ENCODE data around the gene KCND3. TPM values are rescaled to one million over a fixed set of nuclear protein-coding genes. Genes with fewer than 3 reads are reported as not detected.

The KCND3 gene
- total and polyA plus RNA-seq, 5 experiments from 2014 or later = 0.02 to 0.13 (median 0.06) TPM; not detected in 2

GRCh38 chr1:111818546-111818945, 170.9 kb downstream of the KCND3 start:
- ATAC-seq = no peak
- H3K36me3 Mint-ChIP-seq = peaks cover 0 to 2% (median 0%) of the 10 kb centered on the region in 3 donors
- no peak overlapping the region for H3K27ac Mint-ChIP-seq
- peaks cover 6 to 23% (median 15%) of the 10 kb centered on the region in 5 donors for H3K27me3 Mint-ChIP-seq
- no peak for DNase-seq
- no peak overlapping the region for H3K4me3 Mint-ChIP-seq
- POLR2A ChIA-PET = no interaction called here
- peaks cover 0 to 2% (median 0%) of the 10 kb centered on the region in 9 donors for H3K9me3 Mint-ChIP-seq
- peaks cover 0 to 2% (median 0%) of the 10 kb centered on the region in 4 donors for H3K4me1 Mint-ChIP-seq

GRCh38 chr1:111818081-111818480, 171.4 kb downstream of the KCND3 start:
- DNase-seq (no peak), ATAC-seq (no peak)
- Mint-ChIP-seq H3K4me1 (peaks cover 0 to 2% (median 0%) of the 10 kb centered on the region in 4 donors), H3K4me3 (no peak overlapping the region), H3K9me3 (peaks cover 0 to 2% (median 0%) of the 10 kb centered on the region in 9 donors), H3K27me3 (peaks cover 6 to 21% (median 14%) of the 10 kb centered on the region in 5 donors), H3K27ac (no peak overlapping the region), H3K36me3 (peaks cover 0 to 2% (median 0%) of the 10 kb centered on the region in 3 donors)
- POLR2A ChIA-PET = no interaction called here

- DNase-seq (no peak), ATAC-seq (no peak)
- POLR2A ChIA-PET = no interaction called here
- Mint-ChIP-seq H3K4me1 (peaks cover 0 to 2% (median 0%) of the 10 kb centered on the region in 4 donors), H3K27ac (no peak overlapping the region), H3K9me3 (no peaks in the 10 kb centered on the region), H3K36me3 (peaks cover 0 to 2% (median 0%) of the 10 kb centered on the region in 3 donors), H3K4me3 (no peak overlapping the region), H3K27me3 (peaks cover 0 to 6% (median 3%) of the 10 kb centered on the region in 5 donors)
Measured at GRCh38 chr1:111814642-111815041, 174.8 kb downstream of the KCND3 start.

- ATAC-seq = no peak
Measured at GRCh38 chr1:111814305-111814628, 175.2 kb downstream of the KCND3 start.

GRCh38 chr1:111813440-111814304, 175.8 kb downstream of the KCND3 start:
- H3K4me1 Mint-ChIP-seq = peaks cover 0 to 2% (median 0%) of the 10 kb centered on the region in 4 donors
- no peak overlapping the region for H3K27ac Mint-ChIP-seq
- DNase-seq (no peak), ATAC-seq (no peak)
- no peak overlapping the region for H3K4me3 Mint-ChIP-seq
- no peaks in the 10 kb centered on the region for H3K36me3 Mint-ChIP-seq
- H3K27me3 Mint-ChIP-seq = peaks cover 0 to 3% (median 0%) of the 10 kb centered on the region in 5 donors
- H3K9me3 Mint-ChIP-seq = no peaks in the 10 kb centered on the region
- POLR2A ChIA-PET = no interaction called here

More at GRCh38 chr1:111814305-111814628, 175.2 kb downstream of the KCND3 start:
- Mint-ChIP-seq H3K36me3 (peaks cover 0 to 2% (median 0%) of the 10 kb centered on the region in 3 donors), H3K4me1 (peaks cover 0 to 2% (median 0%) of the 10 kb centered on the region in 4 donors), H3K27me3 (peaks cover 0 to 6% (median 3%) of the 10 kb centered on the region in 5 donors), H3K9me3 (no peaks in the 10 kb centered on the region), H3K27ac (no peak overlapping the region), H3K4me3 (no peak overlapping the region)
- DNase-seq = no peak
- POLR2A ChIA-PET = no interaction called here

GRCh38 chr1:111812306-111812705, 177.2 kb downstream of the KCND3 start:
- Mint-ChIP-seq H3K4me1 (peaks cover 0 to 2% (median 0%) of the 10 kb centered on the region in 4 donors), H3K36me3 (no peaks in the 10 kb centered on the region), H3K4me3 (no peak overlapping the region), H3K27ac (no peak overlapping the region), H3K27me3 (peaks cover 0 to 2% (median 0%) of the 10 kb centered on the region in 5 donors), H3K9me3 (no peaks in the 10 kb centered on the region)
- DNase-seq = no peak
- POLR2A ChIA-PET = no interaction called here
- ATAC-seq = no peak

- ATAC-seq (no peak), DNase-seq (no peak)
- no peaks in the 10 kb centered on the region for H3K36me3 Mint-ChIP-seq
- peaks cover 0 to 2% (median 0%) of the 10 kb centered on the region in 5 donors for H3K27me3 Mint-ChIP-seq
- H3K4me3 Mint-ChIP-seq = no peak overlapping the region
- peaks cover 0 to 2% (median 1%) of the 10 kb centered on the region in 4 donors for H3K4me1 Mint-ChIP-seq
- H3K27ac Mint-ChIP-seq = no peak overlapping the region
- POLR2A ChIA-PET = no interaction called here
- H3K9me3 Mint-ChIP-seq = no peaks in the 10 kb centered on the region
Measured at GRCh38 chr1:111811891-111812290, 177.6 kb downstream of the KCND3 start.

- Mint-ChIP-seq H3K27ac (no peak overlapping the region), H3K4me3 (no peak overlapping the region), H3K27me3 (peaks cover 0 to 15% (median 7%) of the 10 kb centered on the region in 5 donors), H3K36me3 (no peaks in the 10 kb centered on the region), H3K9me3 (peaks cover 0 to 2% (median 0%) of the 10 kb centered on the region in 9 donors), H3K4me1 (peaks cover 0 to 10% (median 1%) of the 10 kb centered on the region in 4 donors)
- no peak for ATAC-seq
- DNase-seq = peak in 1 of 10 donors; percentile 34
- POLR2A ChIA-PET = no interaction called here
Measured at GRCh38 chr1:111805251-111805650, 184.2 kb downstream of the KCND3 start.

- H3K4me1 Mint-ChIP-seq = peaks cover 0 to 10% (median 1%) of the 10 kb centered on the region in 4 donors
Measured at GRCh38 chr1:111804776-111805175, 184.7 kb downstream of the KCND3 start.

GRCh38 chr1:111803951-111804350, 185.5 kb downstream of the KCND3 start:
- POLR2A ChIA-PET = no interaction called here
- Mint-ChIP-seq H3K9me3 (peaks cover 0 to 6% (median 2%) of the 10 kb centered on the region in 9 donors), H3K27me3 (peaks cover 0 to 20% (median 10%) of the 10 kb centered on the region in 5 donors), H3K4me1 (peaks cover 0 to 10% (median 1%) of the 10 kb centered on the region in 4 donors), H3K27ac (no peak overlapping the region), H3K4me3 (no peak overlapping the region), H3K36me3 (peaks cover 0 to 4% (median 4%) of the 10 kb centered on the region in 3 donors)
- DNase-seq = no peak
- ATAC-seq = no peak

More at GRCh38 chr1:111804776-111805175, 184.7 kb downstream of the KCND3 start:
- Mint-ChIP-seq H3K9me3 (peaks cover 0 to 2% (median 0%) of the 10 kb centered on the region in 9 donors), H3K27ac (no peak overlapping the region), H3K36me3 (no peaks in the 10 kb centered on the region), H3K4me3 (no peak overlapping the region), H3K27me3 (peaks cover 0 to 15% (median 7%) of the 10 kb centered on the region in 5 donors)
- DNase-seq = no peak
- POLR2A ChIA-PET = no interaction called here
- no peak for ATAC-seq

GRCh38 chr1:111802984-111803383, 186.5 kb downstream of the KCND3 start:
- Mint-ChIP-seq H3K9me3 (peaks cover 0 to 6% (median 2%) of the 10 kb centered on the region in 9 donors), H3K4me1 (peaks cover 0 to 10% (median 1%) of the 10 kb centered on the region in 4 donors), H3K27ac (no peak overlapping the region), H3K27me3 (peaks cover 0 to 20% (median 10%) of the 10 kb centered on the region in 5 donors), H3K4me3 (no peak overlapping the region), H3K36me3 (peaks cover 0 to 4% (median 4%) of the 10 kb centered on the region in 3 donors)
- DNase-seq = peak in 1 of 10 donors; percentile 52
- no peak for ATAC-seq
- POLR2A ChIA-PET = no interaction called here

GRCh38 chr1:111802110-111802509, 187.4 kb downstream of the KCND3 start:
- Mint-ChIP-seq H3K9me3 (peaks cover 0 to 6% (median 2%) of the 10 kb centered on the region in 9 donors), H3K27ac (no peak overlapping the region), H3K4me3 (no peak overlapping the region), H3K27me3 (peaks cover 0 to 20% (median 10%) of the 10 kb centered on the region in 5 donors), H3K4me1 (peaks cover 0 to 10% (median 1%) of the 10 kb centered on the region in 4 donors), H3K36me3 (peaks cover 0 to 4% (median 4%) of the 10 kb centered on the region in 3 donors)
- ATAC-seq (no peak), DNase-seq (no peak)
- POLR2A ChIA-PET = no interaction called here

All from naive thymus-derived CD8-positive, alpha-beta T cell (primary cell).